Measurements from ENCODE around the gene RPS25.
"Not testable (repeated sequence)": the region's sequence is repeated elsewhere in the genome, so short reads cannot be mapped to it uniquely, and the experiment has no call there.

Gene RPS25

GRCh38 chr11:119042927-119043326 lies 24.8 kb upstream of the RPS25 start:
- H3K36me3 Mint-ChIP-seq (ENCODE audit: low read depth) = peaks cover 20% of the 10 kb centered on the region
- no peaks in the 10 kb centered on the region for H3K9me3 Mint-ChIP-seq
- no peak overlapping the region for H3K27ac Mint-ChIP-seq
- no peaks in the 10 kb centered on the region for H3K4me1 Mint-ChIP-seq
- TF ChIP-seq, protein P1, sequence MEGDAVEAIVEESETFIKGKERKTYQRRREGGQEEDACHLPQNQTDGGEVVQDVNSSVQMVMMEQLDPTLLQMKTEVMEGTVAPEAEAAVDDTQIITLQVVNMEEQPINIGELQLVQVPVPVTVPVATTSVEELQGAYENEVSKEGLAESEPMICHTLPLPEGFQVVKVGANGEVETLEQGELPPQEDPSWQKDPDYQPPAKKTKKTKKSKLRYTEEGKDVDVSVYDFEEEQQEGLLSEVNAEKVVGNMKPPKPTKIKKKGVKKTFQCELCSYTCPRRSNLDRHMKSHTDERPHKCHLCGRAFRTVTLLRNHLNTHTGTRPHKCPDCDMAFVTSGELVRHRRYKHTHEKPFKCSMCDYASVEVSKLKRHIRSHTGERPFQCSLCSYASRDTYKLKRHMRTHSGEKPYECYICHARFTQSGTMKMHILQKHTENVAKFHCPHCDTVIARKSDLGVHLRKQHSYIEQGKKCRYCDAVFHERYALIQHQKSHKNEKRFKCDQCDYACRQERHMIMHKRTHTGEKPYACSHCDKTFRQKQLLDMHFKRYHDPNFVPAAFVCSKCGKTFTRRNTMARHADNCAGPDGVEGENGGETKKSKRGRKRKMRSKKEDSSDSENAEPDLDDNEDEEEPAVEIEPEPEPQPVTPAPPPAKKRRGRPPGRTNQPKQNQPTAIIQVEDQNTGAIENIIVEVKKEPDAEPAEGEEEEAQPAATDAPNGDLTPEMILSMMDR (IDR thresholded peaks at IDR 0.05; ENCODE audit: unreplicated experiment in 3 of 3) = no peak
- H3K27me3 Mint-ChIP-seq (ENCODE audit: low read depth) = no peaks in the 10 kb centered on the region
- H3K4me3 Mint-ChIP-seq = no peak overlapping the region

DNA sequence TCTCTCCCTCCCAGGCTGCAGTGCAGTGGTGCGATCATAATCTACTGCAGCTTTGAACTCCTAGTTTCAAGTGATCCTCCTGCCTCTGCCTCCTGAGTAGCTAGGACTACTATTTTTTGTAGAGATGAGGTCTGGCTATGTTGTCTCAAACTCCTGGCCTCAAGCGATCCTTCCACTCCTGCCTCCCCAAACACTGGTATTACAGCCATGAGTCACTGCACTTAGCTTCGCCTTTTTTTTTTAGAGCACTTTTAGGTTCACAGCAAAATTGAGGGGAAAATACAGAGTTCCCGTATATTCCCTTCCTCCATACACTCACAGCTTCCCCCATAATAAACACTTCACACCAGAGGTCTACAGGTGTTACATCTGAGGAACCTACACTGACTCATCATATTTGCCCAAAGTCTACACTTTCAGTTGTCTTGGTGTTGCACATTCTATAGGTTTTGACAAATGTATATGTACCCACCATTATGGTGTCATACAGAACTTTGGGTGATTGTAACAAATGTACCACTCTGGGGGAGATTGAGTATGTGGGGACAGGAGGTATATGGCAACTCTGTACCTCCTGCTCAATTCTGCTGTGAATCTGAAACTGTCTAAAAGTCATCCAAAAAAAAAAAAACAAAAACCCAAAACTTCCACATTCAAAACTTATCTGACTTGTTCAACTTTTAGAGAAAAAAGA lies 23.8 kb upstream of the RPS25 start:
- H3K4me1 Mint-ChIP-seq = no peaks in the 10 kb centered on the region
- no peaks in the 10 kb centered on the region for H3K9me3 Mint-ChIP-seq
- H3K36me3 Mint-ChIP-seq (ENCODE audit: low read depth) = peaks cover 12% of the 10 kb centered on the region
- TF ChIP-seq, protein P1 (IDR thresholded peaks at IDR 0.05; ENCODE audit: unreplicated experiment in 3 of 3) = no peak
- no peaks in the 10 kb centered on the region for H3K27me3 Mint-ChIP-seq (ENCODE audit: low read depth)
- H3K27ac Mint-ChIP-seq = no peak overlapping the region
- no peak overlapping the region for H3K4me3 Mint-ChIP-seq

DNA sequence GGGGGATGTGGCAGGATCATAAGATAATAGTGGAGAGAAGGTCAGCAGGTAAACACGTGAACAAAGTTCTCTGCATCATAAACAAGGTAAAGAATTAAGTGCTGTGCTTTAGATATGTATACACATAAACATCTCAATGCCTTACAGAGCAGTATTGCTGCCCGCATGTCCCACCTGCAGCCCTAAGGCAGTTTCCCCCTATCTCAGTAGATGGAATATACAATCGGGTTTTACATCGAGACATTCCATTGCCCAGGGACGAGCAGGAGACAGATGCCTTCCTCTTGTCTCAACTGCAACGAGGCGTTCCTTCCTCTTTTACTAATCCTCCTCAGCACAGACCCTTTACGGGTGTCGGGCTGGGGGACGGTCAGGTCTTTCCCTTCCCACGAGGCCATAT lies 21.3 kb upstream of the RPS25 start:
- not testable (repeated sequence) for H3K4me3 Mint-ChIP-seq; H3K4me1 Mint-ChIP-seq; H3K36me3 Mint-ChIP-seq (ENCODE audit: low read depth); H3K9me3 Mint-ChIP-seq; H3K27ac Mint-ChIP-seq; H3K27me3 Mint-ChIP-seq (ENCODE audit: low read depth)

DNA sequence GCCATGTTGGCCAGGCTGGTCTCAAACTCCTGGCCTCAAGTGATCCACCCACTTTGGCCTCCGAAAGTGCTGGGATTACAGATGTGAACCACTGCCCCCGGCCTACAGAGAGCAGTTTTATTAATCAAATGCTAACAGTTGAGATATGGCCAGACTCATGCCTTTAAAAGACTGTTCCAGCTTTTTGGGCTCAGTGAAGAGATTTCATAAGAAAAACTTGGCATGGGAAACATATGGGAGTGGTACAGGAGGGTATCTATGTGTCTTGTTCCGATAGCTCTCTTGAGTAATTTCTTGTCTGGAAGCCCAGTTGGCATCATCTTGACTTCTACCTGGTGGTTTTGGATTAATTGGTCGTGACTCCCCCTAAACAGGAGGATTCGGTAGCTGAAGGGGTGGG lies 20.7 kb upstream of the RPS25 start:
- H3K4me3 Mint-ChIP-seq = no peak overlapping the region
- no peak overlapping the region for H3K27ac Mint-ChIP-seq
- no peaks in the 10 kb centered on the region for H3K36me3 Mint-ChIP-seq (ENCODE audit: low read depth)
- H3K4me1 Mint-ChIP-seq = no peaks in the 10 kb centered on the region
- no peaks in the 10 kb centered on the region for H3K27me3 Mint-ChIP-seq (ENCODE audit: low read depth)
- H3K9me3 Mint-ChIP-seq = no peaks in the 10 kb centered on the region
- TF ChIP-seq, protein P1 (IDR thresholded peaks at IDR 0.05; ENCODE audit: unreplicated experiment in 3 of 3) = no peak

GRCh38 chr11:119034813-119035212 lies 16.7 kb upstream of the RPS25 start:
- Mint-ChIP-seq H3K4me1 (peaks cover 2% of the 10 kb centered on the region), H3K36me3 (ENCODE audit: low read depth) (no peaks in the 10 kb centered on the region), H3K27ac (no peak overlapping the region), H3K9me3 (no peaks in the 10 kb centered on the region), H3K27me3 (ENCODE audit: low read depth) (no peaks in the 10 kb centered on the region), H3K4me3 (no peak overlapping the region)
- TF ChIP-seq, protein P1 (IDR thresholded peaks at IDR 0.05; ENCODE audit: unreplicated experiment in 3 of 3) = no peak

DNA sequence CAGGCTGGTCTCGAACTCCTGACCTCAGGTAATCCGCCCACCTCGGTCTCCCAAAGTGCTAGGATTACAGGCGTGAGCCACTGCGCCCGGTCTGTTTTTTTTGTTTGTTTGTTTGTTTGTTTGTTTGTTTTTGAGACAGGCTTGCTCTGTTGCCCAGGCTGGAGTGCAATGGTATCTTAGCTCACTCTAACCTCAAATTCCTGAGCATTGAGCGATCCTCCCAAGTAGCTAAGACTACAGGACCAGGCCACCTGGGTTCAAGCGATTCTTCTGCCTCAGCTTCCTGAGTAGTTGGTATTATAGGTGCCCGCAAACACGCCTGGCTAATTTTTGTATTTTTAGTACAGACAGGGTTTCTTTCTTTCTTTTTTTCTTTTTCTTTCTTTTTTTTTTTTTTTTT lies 15.3 kb upstream of the RPS25 start:
- H3K27ac Mint-ChIP-seq; H3K9me3 Mint-ChIP-seq; H3K4me3 Mint-ChIP-seq; H3K36me3 Mint-ChIP-seq (ENCODE audit: low read depth); H3K27me3 Mint-ChIP-seq (ENCODE audit: low read depth): not testable (repeated sequence)
- peaks cover 15% of the 10 kb centered on the region for H3K4me1 Mint-ChIP-seq

- Mint-ChIP-seq H3K9me3 (no peaks in the 10 kb centered on the region), H3K27ac (no peak overlapping the region), H3K36me3 (ENCODE audit: low read depth) (peaks cover 14% of the 10 kb centered on the region), H3K4me3 (peak overlapping the region; percentile 25 to 67 (median 38)), H3K27me3 (ENCODE audit: low read depth) (no peaks in the 10 kb centered on the region), H3K4me1 (peaks cover 24% of the 10 kb centered on the region)
- TF ChIP-seq, protein P1 (IDR thresholded peaks at IDR 0.05; ENCODE audit: unreplicated experiment in 3 of 3) = no peak
Observed at GRCh38 chr11:119031912-119032280, 13.8 kb upstream of the RPS25 start.

Data from nephron (organoid).